Spleen (tissue), 7 donors: ENCODE data around the gene SYDE2.
"Not testable (repeated sequence)": the region's sequence is repeated elsewhere in the genome, so short reads cannot be mapped to it uniquely, and the experiment has no call there.

Source experiments
- CTCF ChIP-seq, 11 experiments: fragments of 200-600 bp in 7 of 11; fragments of 450-650 bp in 4 of 11; sonication (generic) in 4 of 11; IDR thresholded peaks in 8 of 11; conservative IDR thresholded peaks in 3 of 11; 1 replicate in 7 of 11; 2 replicates in 4 of 11; pipeline versions ENCODE4 v1.4.0 to v1.8.0; 2016 to 2021; ENCODE audit warnings: antibody characterized with exemption in 11 of 11, inconsistent platforms in 4 of 11, mild to moderate bottlenecking in 1 of 11
- POLR2A ChIP-seq, 3 donors: fragments of 450-650 bp; IDR thresholded peaks; one replicate each; pipeline ENCODE4 v1.5.1; 2017; ENCODE audit warnings: antibody characterized with exemption in 3 of 3, mild to moderate bottlenecking in 1 of 3
- POLR2AphosphoS5 ChIP-seq, 3 donors: sonication (generic); formaldehyde crosslinking; IDR thresholded peaks; one replicate each; pipeline ENCODE4 v1.5.1; 2017; ENCODE audit warnings: antibody characterized with exemption in 3 of 3
- donor health status: DM: no; HTN: no; CAD: no; lungs with moderate emphysema.
- donor health status: DM: no; HTN: no; CAD: no.
- donor health status: DM: no; HTN: no; CAD: no.

- TF ChIP-seq CTCF (IDR thresholded peaks at IDR 0.05 in 8 of 11, conservative IDR thresholded peaks at IDR 0.05 in 3 of 11), result peak in 1 of 11 experiments; percentile 4
- TF ChIP-seq POLR2A, POLR2AphosphoS5 (IDR thresholded peaks at IDR 0.05): not testable (repeated sequence)
Observed at GRCh38 chr1:85249042-85249441, 48.2 kb upstream of the SYDE2 start.
